ENCODE results near the gene PAXX.

Gene PAXX

DNA sequence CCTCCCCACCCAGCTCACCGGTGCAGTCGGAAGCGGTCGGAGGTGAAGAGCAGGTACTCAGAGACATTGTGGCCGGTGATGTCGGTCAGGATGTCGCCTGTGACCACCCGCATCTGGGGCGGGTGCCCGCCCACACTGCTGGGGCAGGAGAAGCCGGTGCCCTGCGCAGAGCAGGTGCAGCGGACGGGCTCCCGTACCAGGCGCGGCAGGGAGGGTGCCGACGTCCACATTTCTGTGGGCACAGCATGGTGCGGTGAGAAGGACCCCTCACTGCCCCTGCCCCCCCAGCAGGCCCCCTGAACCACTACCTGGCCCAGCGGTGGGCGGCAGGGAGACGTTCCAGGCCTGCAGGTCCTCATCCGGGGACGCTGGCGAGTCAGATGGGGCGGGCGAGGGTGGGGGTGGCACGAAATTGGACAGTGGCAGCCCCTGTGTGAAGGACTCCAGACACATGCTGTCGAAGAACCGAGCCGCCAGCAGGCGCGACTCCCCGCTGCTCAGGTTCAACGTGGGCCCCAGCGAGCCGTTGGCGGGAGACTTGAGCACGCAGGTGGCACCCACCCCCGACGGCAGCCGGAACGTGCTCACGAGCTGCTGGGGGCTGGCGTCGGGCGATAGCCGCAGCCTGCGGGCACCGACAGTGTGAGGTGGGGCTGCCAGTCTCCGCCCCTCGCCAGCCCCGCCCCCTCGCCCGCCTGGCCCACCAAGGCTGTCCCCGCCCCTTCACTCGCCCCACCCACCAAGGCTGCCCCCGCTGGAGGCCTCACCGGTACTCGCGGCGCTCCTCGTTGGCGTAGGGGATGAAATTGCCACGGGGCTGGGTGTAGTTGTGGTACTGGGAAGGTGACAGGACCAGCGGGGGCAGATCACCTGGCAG, 20.7 kb downstream of the PAXX start:
- H4K20me1 ChIP-seq = peaks cover 0 to 46% (median 0%) of the 10 kb centered on the region in 11 experiments; a peak in 1 of 22 replicates
- TF ChIP-seq Cebpa-rat (IDR thresholded peaks at IDR 0.05) = no peak
- H3K4me3 ChIP-seq = no peak overlapping the region
- no peak overlapping the region for H3K27ac ChIP-seq
- peaks cover 0 to 5% (median 3%) of the 10 kb centered on the region in 10 experiments; a peak in 11 of 20 replicates for H3K4me1 ChIP-seq
- no peaks in the 10 kb centered on the region for H3K9me3 ChIP-seq (replicated peaks in 1 of 11)
- H3K36me3 ChIP-seq = peaks cover 43 to 78% (median 65%) of the 10 kb centered on the region in 11 experiments
- no peak overlapping the region for H3K9ac ChIP-seq
- H3K4me2 ChIP-seq = no peak overlapping the region
- no peaks in the 10 kb centered on the region for H3K27me3 ChIP-seq

DNA sequence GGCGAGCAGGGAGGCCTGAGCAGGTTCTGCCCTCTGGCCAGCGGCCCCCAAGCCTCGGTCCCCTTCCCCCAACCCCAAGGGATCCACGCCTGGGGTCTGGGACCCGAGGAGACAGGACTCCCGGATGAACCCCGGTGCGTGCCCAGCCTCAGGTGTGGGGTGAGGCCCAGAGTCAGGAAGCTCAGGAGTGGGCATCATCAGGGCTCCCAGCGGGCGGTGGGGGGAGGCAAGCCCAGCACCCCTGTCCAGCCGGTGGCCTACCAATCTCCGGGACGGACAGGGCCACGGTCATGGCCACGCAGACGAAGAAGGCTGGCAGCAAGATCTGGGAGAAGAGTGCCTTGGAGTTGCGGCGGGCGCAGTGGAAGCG, 21.3 kb downstream of the PAXX start:
- Histone ChIP-seq H3K9me3 (replicated peaks in 1 of 11) (no peaks in the 10 kb centered on the region), H3K27me3 (no peaks in the 10 kb centered on the region), H3K4me2 (no peak overlapping the region), H3K9ac (no peak overlapping the region), H4K20me1 (peaks cover 0 to 42% (median 0%) of the 10 kb centered on the region in 11 experiments; a peak in 1 of 22 replicates), H3K4me3 (no peak overlapping the region), H3K27ac (no peak overlapping the region), H3K4me1 (no peaks in the 10 kb centered on the region), H3K36me3 (peaks cover 44 to 77% (median 63%) of the 10 kb centered on the region in 11 experiments)
- no peak for TF ChIP-seq Cebpa-rat (IDR thresholded peaks at IDR 0.05)

DNA sequence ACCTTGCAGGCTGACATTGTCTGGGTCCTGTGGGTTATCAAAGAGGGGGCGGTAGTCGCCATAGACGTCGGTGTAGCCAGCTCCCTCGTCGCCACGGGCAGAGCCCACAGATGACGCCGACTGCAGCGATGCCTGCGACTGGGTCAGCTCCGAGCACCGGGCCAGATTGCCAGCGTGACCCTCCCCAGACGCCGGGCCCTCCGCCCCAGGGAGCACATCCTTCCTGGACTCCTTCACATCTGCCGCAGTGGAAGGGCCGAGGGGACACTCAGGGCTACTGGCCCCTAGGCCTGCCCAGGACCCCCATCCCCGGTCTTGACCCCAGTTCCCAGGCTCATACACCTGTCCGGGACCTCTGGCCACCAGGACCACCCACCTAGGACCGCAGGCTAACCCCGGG, 21.9 kb downstream of the PAXX start:
- no peak for TF ChIP-seq Cebpa-rat (IDR thresholded peaks at IDR 0.05)
- H4K20me1 ChIP-seq = peaks cover 0 to 47% (median 0%) of the 10 kb centered on the region in 11 experiments; a peak in 1 of 22 replicates
- H3K27me3 ChIP-seq = no peaks in the 10 kb centered on the region
- peaks cover 0 to 5% (median 0%) of the 10 kb centered on the region in 10 experiments; a peak in 1 of 20 replicates for H3K4me1 ChIP-seq
- no peak overlapping the region for H3K9ac ChIP-seq
- no peak overlapping the region for H3K27ac ChIP-seq
- H3K4me3 ChIP-seq = no peak overlapping the region
- peaks cover 44 to 83% (median 65%) of the 10 kb centered on the region in 11 experiments for H3K36me3 ChIP-seq
- no peaks in the 10 kb centered on the region for H3K9me3 ChIP-seq (replicated peaks in 1 of 11)
- H3K4me2 ChIP-seq = no peak overlapping the region

DNA sequence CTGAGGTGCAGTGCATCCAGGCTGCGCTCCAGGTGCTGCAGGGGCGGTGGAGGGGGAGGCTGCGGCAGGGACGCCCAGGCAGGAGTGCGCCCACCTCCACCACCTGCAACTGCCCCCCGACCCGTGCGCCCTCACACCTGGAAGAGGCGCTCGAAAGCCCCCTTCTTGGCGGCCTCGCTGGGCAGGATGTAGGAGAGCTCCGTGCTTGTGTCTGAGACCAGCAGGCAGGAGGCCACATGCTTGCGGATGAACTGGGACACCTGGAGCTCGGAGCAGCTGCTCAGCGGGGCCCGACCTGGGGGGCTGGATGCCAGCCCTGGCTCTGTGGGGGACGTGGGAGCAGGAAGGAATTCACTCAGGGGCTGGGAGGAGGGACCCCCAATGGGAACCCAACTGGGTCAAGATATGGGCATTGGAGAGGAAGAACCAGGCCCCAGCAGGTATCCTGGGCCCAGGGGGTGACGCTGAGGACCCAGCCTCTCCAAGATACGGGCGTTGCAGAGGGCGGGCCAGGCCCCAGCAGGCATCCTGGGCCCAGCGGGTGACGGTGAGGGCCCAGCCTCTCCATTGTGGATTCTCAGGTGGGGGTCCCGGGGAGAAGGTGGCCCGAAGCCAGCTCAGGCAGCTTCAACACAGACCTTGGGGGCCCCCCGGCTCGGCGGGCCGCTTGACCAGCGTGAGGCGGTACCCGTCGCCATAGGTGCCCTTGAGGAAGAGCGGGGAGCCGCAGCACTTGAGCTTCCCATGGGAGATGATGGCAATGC, 22.7 kb downstream of the PAXX start:
- no peaks in the 10 kb centered on the region for H3K9me3 ChIP-seq (replicated peaks in 1 of 11)
- H3K4me3 ChIP-seq = no peak overlapping the region
- no peak for TF ChIP-seq Cebpa-rat (IDR thresholded peaks at IDR 0.05)
- H3K27ac ChIP-seq = no peak overlapping the region
- peaks cover 42 to 80% (median 64%) of the 10 kb centered on the region in 11 experiments for H3K36me3 ChIP-seq
- H4K20me1 ChIP-seq = peaks cover 0 to 53% (median 0%) of the 10 kb centered on the region in 11 experiments; a peak in 1 of 22 replicates
- H3K4me1 ChIP-seq = peaks cover 0 to 11% (median 6%) of the 10 kb centered on the region in 10 experiments; a peak in 8 of 20 replicates
- no peak overlapping the region for H3K4me2 ChIP-seq
- no peak overlapping the region for H3K9ac ChIP-seq
- H3K27me3 ChIP-seq = no peaks in the 10 kb centered on the region

DNA sequence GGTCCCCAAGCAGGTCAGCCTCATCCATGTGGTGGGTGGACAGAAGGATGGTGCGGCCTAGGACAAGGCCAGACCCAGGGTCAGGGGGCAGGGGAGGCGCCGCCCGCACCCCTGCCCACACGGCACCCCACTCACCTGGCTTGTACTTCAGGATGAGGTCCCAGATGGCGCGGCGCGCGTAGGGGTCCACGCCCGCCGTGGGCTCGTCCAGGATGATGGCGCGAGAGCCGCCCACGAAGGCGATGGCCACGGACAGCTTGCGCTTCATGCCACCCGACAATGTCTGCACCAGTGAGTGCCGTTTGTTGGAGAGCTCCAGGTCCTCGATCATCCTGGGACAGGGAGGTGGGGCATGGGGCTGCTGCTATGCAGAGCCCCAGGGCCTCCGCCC, 23.3 kb downstream of the PAXX start:
- Histone ChIP-seq H4K20me1 (peaks cover 0 to 59% (median 0%) of the 10 kb centered on the region in 11 experiments; a peak in 1 of 22 replicates), H3K36me3 (peaks cover 42 to 84% (median 68%) of the 10 kb centered on the region in 11 experiments), H3K9ac (no peak overlapping the region), H3K27ac (no peak overlapping the region), H3K4me3 (no peak overlapping the region), H3K27me3 (no peaks in the 10 kb centered on the region), H3K9me3 (replicated peaks in 1 of 11) (no peaks in the 10 kb centered on the region), H3K4me2 (no peak overlapping the region), H3K4me1 (peaks cover 0 to 12% (median 6%) of the 10 kb centered on the region in 10 experiments; a peak in 8 of 20 replicates)
- no peak for TF ChIP-seq Cebpa-rat (IDR thresholded peaks at IDR 0.05)

DNA sequence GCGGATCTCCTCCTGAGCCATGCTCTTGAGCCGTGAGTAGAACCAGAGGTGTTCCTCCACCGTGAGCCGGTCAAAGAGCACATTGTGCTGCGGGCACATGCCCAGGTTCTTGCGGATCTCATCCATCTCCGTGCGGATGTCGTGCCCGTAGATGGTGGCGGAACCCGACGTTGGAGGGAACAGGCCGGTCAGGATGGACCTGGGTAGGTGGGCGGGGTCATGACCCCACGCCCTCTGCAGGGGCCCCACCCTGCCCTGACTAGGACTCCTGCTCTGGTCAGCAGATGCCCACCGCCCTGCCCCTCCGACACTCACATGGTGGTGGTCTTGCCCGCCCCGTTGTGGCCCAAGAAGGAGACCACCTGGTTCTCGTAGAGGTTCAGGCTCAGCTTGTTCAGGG, 23.8 kb downstream of the PAXX start:
- H3K27ac ChIP-seq = no peak overlapping the region
- no peaks in the 10 kb centered on the region for H3K9me3 ChIP-seq (replicated peaks in 1 of 11)
- peaks cover 0 to 14% (median 6%) of the 10 kb centered on the region in 10 experiments; a peak in 8 of 20 replicates for H3K4me1 ChIP-seq
- peaks cover 0 to 63% (median under 1%) of the 10 kb centered on the region in 11 experiments; a peak in 8 of 22 replicates for H4K20me1 ChIP-seq
- H3K36me3 ChIP-seq = peaks cover 42 to 87% (median 72%) of the 10 kb centered on the region in 11 experiments
- H3K4me2 ChIP-seq = no peak overlapping the region
- TF ChIP-seq Cebpa-rat (IDR thresholded peaks at IDR 0.05) = no peak
- H3K4me3 ChIP-seq = no peak overlapping the region
- H3K9ac ChIP-seq = no peak overlapping the region
- no peaks in the 10 kb centered on the region for H3K27me3 ChIP-seq

DNA sequence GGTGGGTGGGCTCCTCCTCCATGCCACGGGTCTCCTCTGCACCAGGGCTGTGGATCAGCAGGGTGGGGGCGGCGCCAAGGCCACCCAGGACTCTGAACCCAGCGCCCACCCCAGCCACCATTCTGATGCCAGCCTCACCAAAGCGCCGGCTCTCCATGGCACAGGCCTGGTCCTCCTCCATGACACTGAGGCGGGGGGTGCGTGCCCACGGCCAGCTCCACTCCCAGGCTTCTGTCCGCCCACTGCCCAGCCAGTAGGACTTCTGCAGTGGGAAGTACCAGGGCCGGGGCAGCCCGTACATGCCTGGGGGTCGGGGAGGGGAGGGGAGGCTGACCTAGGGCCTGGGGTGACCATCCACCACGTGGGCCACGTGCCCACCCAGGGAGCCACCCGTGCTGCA, 24.2 kb downstream of the PAXX start:
- Histone ChIP-seq H3K4me3 (no peak overlapping the region), H3K27ac (no peak overlapping the region), H3K27me3 (no peaks in the 10 kb centered on the region), H3K4me1 (peaks cover 0 to 14% (median 6%) of the 10 kb centered on the region in 10 experiments; a peak in 8 of 20 replicates), H3K4me2 (no peak overlapping the region), H3K36me3 (peaks cover 42 to 87% (median 69%) of the 10 kb centered on the region in 11 experiments), H3K9ac (no peak overlapping the region), H4K20me1 (peaks cover 0 to 68% (median 5%) of the 10 kb centered on the region in 11 experiments; a peak in 10 of 22 replicates), H3K9me3 (replicated peaks in 1 of 11) (no peaks in the 10 kb centered on the region)
- no peak for TF ChIP-seq Cebpa-rat (IDR thresholded peaks at IDR 0.05)

DNA sequence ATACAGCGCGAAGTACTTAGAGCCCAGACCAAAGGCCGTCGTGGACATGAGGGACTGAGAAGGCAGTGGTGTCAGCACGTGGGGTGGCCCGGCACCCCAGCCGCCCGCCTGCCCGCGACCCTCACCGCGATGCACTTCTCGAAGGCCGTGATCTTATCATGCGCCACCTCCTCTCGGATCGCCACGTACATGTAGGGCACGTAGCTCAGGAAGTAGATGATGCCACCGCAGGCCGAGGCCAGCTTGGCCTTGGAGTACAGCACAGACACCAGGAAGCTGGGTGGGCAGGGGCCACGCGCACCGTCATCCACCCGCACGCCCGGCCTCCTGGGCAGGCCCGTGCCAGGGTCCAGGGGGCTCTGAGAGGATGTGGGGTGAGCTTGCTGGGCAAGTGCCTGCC, 24.8 kb downstream of the PAXX start:
- Histone ChIP-seq H3K36me3 (peaks cover 42 to 89% (median 69%) of the 10 kb centered on the region in 11 experiments), H3K4me2 (no peak overlapping the region), H3K9ac (no peak overlapping the region), H3K9me3 (replicated peaks in 1 of 11) (no peaks in the 10 kb centered on the region), H3K27ac (no peak overlapping the region), H3K4me1 (peaks cover 0 to 14% (median 6%) of the 10 kb centered on the region in 10 experiments; a peak in 8 of 20 replicates), H3K4me3 (no peak overlapping the region), H3K27me3 (no peaks in the 10 kb centered on the region), H4K20me1 (peaks cover 0 to 71% (median 7%) of the 10 kb centered on the region in 11 experiments; a peak in 10 of 22 replicates)
- TF ChIP-seq Cebpa-rat (IDR thresholded peaks at IDR 0.05) = no peak

Data from BLaER1 treated with 17β-estradiol and CSF1 and Interleukin-3, amounts not matched to agents 10 nM and 100 nM (cell line).